Measurements from ENCODE around the gene RAB26.
"Not testable (repeated sequence)": the region's sequence is repeated elsewhere in the genome, so short reads cannot be mapped to it uniquely, and the experiment has no call there.

RAB26 gene

GRCh38 chr16:2124694-2125444 is 23.6 kb upstream of the RAB26 start:
- H3K27ac Mint-ChIP-seq; ATAC-seq; H3K4me3 Mint-ChIP-seq; H3K36me3 Mint-ChIP-seq; H3K9me3 Mint-ChIP-seq; DNase-seq (ENCODE audit: low spot score in 2 of 2): not testable (repeated sequence)
- H3K4me1 Mint-ChIP-seq = peaks cover 22% of the 10 kb centered on the region

- H3K4me3 Mint-ChIP-seq; H3K9me3 Mint-ChIP-seq; DNase-seq (ENCODE audit: low spot score in 2 of 2); H3K27ac Mint-ChIP-seq; H3K36me3 Mint-ChIP-seq; ATAC-seq: not testable (repeated sequence)
- peaks cover 17% of the 10 kb centered on the region for H3K4me1 Mint-ChIP-seq
These were observed 22.8 kb upstream of the RAB26 start for GRCh38 chr16:2125609-2126008.

- not testable (repeated sequence) for DNase-seq (ENCODE audit: low spot score in 2 of 2)
These were observed 22.2 kb upstream of the RAB26 start for GRCh38 chr16:2126161-2126743.

GRCh38 chr16:2126928-2127556 is 21.4 kb upstream of the RAB26 start:
- Mint-ChIP-seq H3K4me1 (peaks cover 13% of the 10 kb centered on the region), H3K27ac (peak overlapping the region; percentile 34)
- H3K4me3 Mint-ChIP-seq; H3K9me3 Mint-ChIP-seq; H3K36me3 Mint-ChIP-seq; DNase-seq (ENCODE audit: low spot score in 2 of 2): not testable (repeated sequence)
- peak; percentile 8 for ATAC-seq

More at GRCh38 chr16:2126161-2126743, 22.2 kb upstream of the RAB26 start:
- not testable (repeated sequence) for H3K4me3 Mint-ChIP-seq, H3K27ac Mint-ChIP-seq, H3K36me3 Mint-ChIP-seq, H3K9me3 Mint-ChIP-seq, ATAC-seq
- H3K4me1 Mint-ChIP-seq = peaks cover 13% of the 10 kb centered on the region

- Mint-ChIP-seq H3K4me1 (peaks cover 13% of the 10 kb centered on the region), H3K27ac (peak overlapping the region; percentile 88), H3K4me3 (peak overlapping the region; percentile 70)
- not testable (repeated sequence) for H3K9me3 Mint-ChIP-seq; DNase-seq (ENCODE audit: low spot score in 2 of 2); H3K36me3 Mint-ChIP-seq
- ATAC-seq = peak; percentile 2
These were observed 20.7 kb upstream of the RAB26 start for GRCh38 chr16:2127630-2128280.

- Mint-ChIP-seq H3K4me1 (peaks cover 13% of the 10 kb centered on the region), H3K4me3 (peak overlapping the region; percentile 70)
- not testable (repeated sequence) for H3K9me3 Mint-ChIP-seq; H3K36me3 Mint-ChIP-seq; ATAC-seq; DNase-seq (ENCODE audit: low spot score in 2 of 2); H3K27ac Mint-ChIP-seq
These were observed 19.2 kb upstream of the RAB26 start for GRCh38 chr16:2129251-2129650.

- H3K9me3 Mint-ChIP-seq; ATAC-seq; H3K27ac Mint-ChIP-seq; H3K4me3 Mint-ChIP-seq; H3K36me3 Mint-ChIP-seq; DNase-seq (ENCODE audit: low spot score in 2 of 2): not testable (repeated sequence)
- H3K4me1 Mint-ChIP-seq = peaks cover 13% of the 10 kb centered on the region
These were observed 18.5 kb upstream of the RAB26 start for GRCh38 chr16:2129890-2130447.

- not testable (repeated sequence) for ATAC-seq; H3K4me3 Mint-ChIP-seq; H3K9me3 Mint-ChIP-seq; DNase-seq (ENCODE audit: low spot score in 2 of 2); H3K4me1 Mint-ChIP-seq; H3K36me3 Mint-ChIP-seq; H3K27ac Mint-ChIP-seq
These were observed 14.6 kb upstream of the RAB26 start for GRCh38 chr16:2133797-2134196.

GRCh38 chr16:2135071-2135470 is 13.4 kb upstream of the RAB26 start:
- ATAC-seq; H3K9me3 Mint-ChIP-seq; DNase-seq (ENCODE audit: low spot score in 2 of 2); H3K27ac Mint-ChIP-seq; H3K36me3 Mint-ChIP-seq; H3K4me1 Mint-ChIP-seq: not testable (repeated sequence)
- H3K4me3 Mint-ChIP-seq = peak overlapping the region; percentile 69

GRCh38 chr16:2135770-2136490 is 12.5 kb upstream of the RAB26 start, which contains the start of gene PKD1:
Gene PKD1 (minus strand): TSS chr16:2135898. CDS start chr16:2135689, 209 bp downstream.
- ATAC-seq (peak; percentile 80), DNase-seq (ENCODE audit: low spot score in 2 of 2) (peak; percentile 99 to 100)
- Mint-ChIP-seq H3K4me3 (peak within 1 kb of the TSS; percentile 91), H3K4me1 (peaks cover 14% of the 10 kb centered on the region), H3K27ac (peak within 1 kb of the TSS; percentile 95)
- not testable (repeated sequence) for H3K36me3 Mint-ChIP-seq, H3K9me3 Mint-ChIP-seq

GRCh38 chr16:2142942-2143877 is 5.2 kb upstream of the RAB26 start:
- H3K9me3 Mint-ChIP-seq = no peaks in the 10 kb centered on the region
- no peak for DNase-seq (ENCODE audit: low spot score in 2 of 2)
- no peak overlapping the region for H3K27ac Mint-ChIP-seq
- no peaks in the 10 kb centered on the region for H3K36me3 Mint-ChIP-seq
- no peak overlapping the region for H3K4me3 Mint-ChIP-seq
- peaks cover 6% of the 10 kb centered on the region for H3K4me1 Mint-ChIP-seq
- peak; percentile 60 for ATAC-seq

- no peaks in the 10 kb centered on the region for H3K9me3 Mint-ChIP-seq
- no peaks in the 10 kb centered on the region for H3K36me3 Mint-ChIP-seq
- peaks cover 6% of the 10 kb centered on the region for H3K4me1 Mint-ChIP-seq
- no peak overlapping the region for H3K27ac Mint-ChIP-seq
- DNase-seq (ENCODE audit: low spot score in 2 of 2) (no peak), ATAC-seq (no peak)
- H3K4me3 Mint-ChIP-seq = no peak overlapping the region
These were observed 4.4 kb upstream of the RAB26 start for GRCh38 chr16:2143878-2144485.

GRCh38 chr16:2145843-2146242 is 2.6 kb upstream of the RAB26 start:
- H3K9me3 Mint-ChIP-seq = no peaks in the 10 kb centered on the region
- ATAC-seq (no peak), DNase-seq (ENCODE audit: low spot score in 2 of 2) (no peak)
- H3K36me3 Mint-ChIP-seq = peaks cover 11% of the 10 kb centered on the region
- no peak overlapping the region for H3K27ac Mint-ChIP-seq
- peaks cover 15% of the 10 kb centered on the region for H3K4me1 Mint-ChIP-seq
- H3K4me3 Mint-ChIP-seq = no peak overlapping the region
